Neural cell (in vitro differentiated cells): ENCODE data around the gene KRT35. TPM values are rescaled to one million over a fixed set of nuclear protein-coding genes. Genes with fewer than 3 reads are reported as not detected.

Experiments used
- H2AFZ ChIP-seq: fragments of 200-600, 300-800 bp; sonication (generic), shearing (Covaris generic); 2 replicates; pipeline ENCODE4 v1.6.0; 2014; ENCODE audit warnings: low read depth, mild to moderate bottlenecking, antibody characterized with exemption, low read length, moderate library complexity
- H3F3A ChIP-seq: fragments of 200-600 bp; shearing (Covaris generic); 2 replicates; pipeline ENCODE4 v1.6.1; 2016; ENCODE audit warnings: mild to moderate bottlenecking, moderate library complexity, mixed read lengths, antibody characterized with exemption, low read length; ENCODE audit not compliant: insufficient read depth, poor library complexity, severe bottlenecking
- H3K27ac ChIP-seq: fragments of 200-600, 300-800 bp; sonication (generic), shearing (Covaris generic); 2 replicates; pipeline ENCODE4 v1.5.1; 2014; ENCODE audit warnings: mild to moderate bottlenecking, low read length, moderate library complexity
- H3K27me3 ChIP-seq: fragments of 300-800, 200-600 bp; sonication (generic), shearing (Covaris generic); 2 replicates; pipeline ENCODE4 v1.6.0; 2014; ENCODE audit warnings: mild to moderate bottlenecking, low read depth, low read length, moderate library complexity; ENCODE audit not compliant: insufficient read depth
- H3K36me3 ChIP-seq: fragments of 300-800, 200-600 bp; sonication (generic), shearing (Covaris generic); 2 replicates; pipeline ENCODE4 v1.5.1; 2014; ENCODE audit warnings: mild to moderate bottlenecking, antibody characterized with exemption, low read length, moderate library complexity; ENCODE audit not compliant: insufficient read depth
- H3K4me2 ChIP-seq: fragments of 300-800, 200-600 bp; sonication (generic), shearing (Covaris generic); 2 replicates; pipeline ENCODE4 v1.6.0; 2014; ENCODE audit warnings: mild to moderate bottlenecking, low read length
- H3K4me3 ChIP-seq: fragments of 300-800, 200-600 bp; sonication (generic), shearing (Covaris generic); 2 replicates; pipeline ENCODE4 v1.5.1; 2014; ENCODE audit warnings: mild to moderate bottlenecking, low read length, moderate library complexity
- H3K79me2 ChIP-seq: fragments of 200-600 bp; shearing (Covaris generic); replicated peaks from 2 replicates; pipeline ENCODE4 v1.6.0; 2014; ENCODE audit warnings: mild to moderate bottlenecking, low read length, moderate library complexity; ENCODE audit not compliant: insufficient read depth
- H3K9ac ChIP-seq: fragments of 300-800, 200-600 bp; sonication (generic), shearing (Covaris generic); 2 replicates; pipeline ENCODE4 v1.6.1; 2016; ENCODE audit warnings: mild to moderate bottlenecking, low read length, mixed read lengths
- H3K9me2 ChIP-seq: fragments of 200-600 bp; shearing (Covaris generic); 2 replicates; pipeline ENCODE4 v1.6.1; 2016; ENCODE audit warnings: mild to moderate bottlenecking, low read length, mixed read lengths; ENCODE audit not compliant: insufficient read depth
- H3K9me3 ChIP-seq: fragments of 200-600, 300-800 bp; sonication (generic), shearing (Covaris generic); 2 replicates; pipeline ENCODE4 v1.6.1; 2016; ENCODE audit warnings: mild to moderate bottlenecking, mixed run types, low read length, moderate library complexity, mixed read lengths
- H4K20me1 ChIP-seq: fragments of 200-600 bp; shearing (Covaris generic); 2 replicates; pipeline ENCODE4 v1.6.1; 2016; ENCODE audit warnings: mild to moderate bottlenecking, mixed run types; ENCODE audit not compliant: insufficient read depth
- CTCF ChIP-seq: fragments of 450-650 bp; IDR thresholded peaks from 2 replicates; pipeline ENCODE4 v1.5.1; 2014; ENCODE audit warnings: antibody characterized with exemption, mild to moderate bottlenecking, moderate library complexity; ENCODE audit not compliant: poor library complexity, severe bottlenecking
- REST ChIP-seq: IDR thresholded peaks from 2 replicates; pipeline ENCODE4 v1.6.1; 2012; ENCODE audit warnings: borderline replicate concordance
- polyA plus RNA-seq: library from polyadenylated mRNA; depleted of rRNA; stranded (reverse); fragments of >200 nt; gene quantifications from 2 replicates; pipeline ENCODE4 v1.2.3, GENCODE V29; 2014
- small RNA-seq, 3 experiments: library from RNA; depleted of rRNA; stranded (forward); fragments of <200 nt; gene quantifications; one replicate each; pipeline ENCODE3, GENCODE V24; 2012

KRT35 gene
- polyA plus RNA-seq, 1 donor from 2014 or later = not detected

- Histone ChIP-seq H2AFZ (no peak overlapping the region), H3K79me2 (no peaks in the 10 kb centered on the region), H4K20me1 (no peaks in the 10 kb centered on the region), H3K36me3 (no peaks in the 10 kb centered on the region), H3K9me2 (no peaks in the 10 kb centered on the region), H3F3A (no peaks in the 10 kb centered on the region), H3K9ac (no peak overlapping the region), H3K4me2 (no peak overlapping the region), H3K9me3 (no peaks in the 10 kb centered on the region), H3K27ac (no peak overlapping the region), H3K27me3 (no peaks in the 10 kb centered on the region), H3K4me3 (no peak overlapping the region)
- no peak for TF ChIP-seq CTCF
- TF ChIP-seq REST = no peak
Measured at GRCh38 chr17:41428591-41429291, 52.2 kb downstream of the KRT35 start.

Small RNA genes within 50 kb of the gene (small RNA-seq; reads per million reads assigned to genes)
- 0.10 to 93.1 (median 4.3) reads per million in 3 experiments for gene RNU2-32P

Other genes with a start within 250 kb of the KRT35 start
- gene KRTAP9-3, start 248.7 kb downstream of the KRT35 start, polyA plus RNA-seq = not detected in 2 replicates
- gene KRTAP9-8, start 243.2 kb downstream of the KRT35 start, polyA plus RNA-seq = not detected in 2 replicates
- not detected in 2 replicates for gene KRTAP9-4, start 231.5 kb downstream of the KRT35 start, polyA plus RNA-seq
- not detected in 2 replicates for gene KRTAP9-9, start 225.8 kb downstream of the KRT35 start, polyA plus RNA-seq
- gene KRTAP9-6, start 215.8 kb downstream of the KRT35 start, polyA plus RNA-seq = not detected in 2 replicates
- gene KRTAP9-7, start 205.5 kb downstream of the KRT35 start, polyA plus RNA-seq = not detected in 2 replicates
- gene KRTAP29-1, start 178.3 kb downstream of the KRT35 start, polyA plus RNA-seq = not detected in 2 replicates
- gene KRTAP16-1, start 171.8 kb downstream of the KRT35 start, polyA plus RNA-seq = not detected in 2 replicates
- not detected in 2 replicates for gene KRTAP17-1, start 165.4 kb downstream of the KRT35 start, polyA plus RNA-seq
- not detected in 2 replicates for gene KRT33A, start 130.3 kb downstream of the KRT35 start, polyA plus RNA-seq
- gene KRT33B, start 111.3 kb downstream of the KRT35 start, polyA plus RNA-seq = not detected in 2 replicates
- gene KRT34, start 98.8 kb downstream of the KRT35 start, polyA plus RNA-seq = not detected in 2 replicates
- not detected in 2 replicates for gene KRT31, start 83.5 kb downstream of the KRT35 start, polyA plus RNA-seq
- gene KRT37, start 56.6 kb downstream of the KRT35 start, polyA plus RNA-seq = not detected in 2 replicates
- not detected in 2 replicates for gene KRT38, start 40.2 kb downstream of the KRT35 start, polyA plus RNA-seq
- not detected in 2 replicates for gene KRT32, start 13.8 kb downstream of the KRT35 start, polyA plus RNA-seq
- gene KRT36, start 8.8 kb upstream of the KRT35 start, polyA plus RNA-seq = not detected in 2 replicates
- not detected in 2 replicates for gene KRT13, start 24.5 kb upstream of the KRT35 start, polyA plus RNA-seq
- 0.09 TPM in 1 of 2 replicates, not detected in the other for gene KRT15, start 37.7 kb upstream of the KRT35 start, polyA plus RNA-seq
- gene KRT19, start 47.2 kb upstream of the KRT35 start, polyA plus RNA-seq = 0.56 and 1.6 TPM in 2 replicates
- gene KRT9, start 90.9 kb upstream of the KRT35 start, polyA plus RNA-seq = not detected in 2 replicates
- gene KRT14, start 105.7 kb upstream of the KRT35 start, polyA plus RNA-seq = not detected in 2 replicates
- not detected in 2 replicates for gene KRT16, start 131.6 kb upstream of the KRT35 start, polyA plus RNA-seq
- 0.78 TPM in 1 of 2 replicates, not detected in the other for gene KRT17, start 143.4 kb upstream of the KRT35 start, polyA plus RNA-seq
- 257 and 258 TPM in 2 replicates for gene EIF1, start 207.7 kb upstream of the KRT35 start, polyA plus RNA-seq
- gene GAST, start 231.2 kb upstream of the KRT35 start, polyA plus RNA-seq = not detected in 2 replicates